Activated CD8-positive, alpha-beta T cell treated with anti-CD3 and anti-CD28 coated beads for 36 hours (primary cell): Measurements from ENCODE around the gene SLC19A1. TPM values are rescaled to one million over a fixed set of nuclear protein-coding genes. Genes with fewer than 3 reads are reported as not detected.

ENCODE experiments used
- ATAC-seq: fragments of 200-7000 bp; cut with Tn5 transposase; one replicate; pipeline ENCODE4 v1.10.0; 2021; ENCODE audit warnings: mild to moderate bottlenecking, moderate library complexity
- CTCF ChIA-PET: fragments of 350-600 bp; sonication (Branson Sonifier 250); formaldehyde crosslinking; loops from one replicate; lab custom pipeline; 2021; ENCODE audit warnings: antibody characterized with exemption; lab: Charles Lee
- POLR2A ChIA-PET: fragments of 350-600 bp; sonication (Branson Sonifier 250); formaldehyde crosslinking; loops from one replicate; lab custom pipeline; 2021; ENCODE audit warnings: antibody characterized with exemption; lab: Charles Lee
- DNase-seq: peaks from one replicate; pipeline ENCODE4 v3.0.0-alpha.2; 2020
- H3K27ac Mint-ChIP-seq: one replicate; pipeline ENCODE4 v1.8.0; 2021; ENCODE audit warnings: mild to moderate bottlenecking, mixed read lengths
- H3K27me3 Mint-ChIP-seq: one replicate; pipeline ENCODE4 v1.8.0; 2021; ENCODE audit warnings: mixed read lengths
- H3K36me3 Mint-ChIP-seq: one replicate; pipeline ENCODE4 v1.8.0; 2021; ENCODE audit warnings: low read depth, mixed read lengths
- H3K4me1 Mint-ChIP-seq: one replicate; pipeline ENCODE4 v1.8.0; 2021; ENCODE audit warnings: low read depth, mixed read lengths
- H3K4me3 Mint-ChIP-seq: one replicate; pipeline ENCODE4 v1.8.0; 2021; ENCODE audit warnings: mild to moderate bottlenecking, moderate library complexity, mixed read lengths
- H3K9me3 Mint-ChIP-seq: one replicate; pipeline ENCODE4 v1.8.0; 2021; ENCODE audit warnings: mixed read lengths
- CTCF ChIP-seq: fragments of 200-600 bp; IDR thresholded peaks from one replicate; pipeline ENCODE4 v1.8.0; 2022; ENCODE audit warnings: antibody characterized with exemption, mild to moderate bottlenecking
- intact Hi-C: fragments of 100-400 bp; cut with micrococcal nuclease; formaldehyde crosslinking; loops from one replicate; pipeline ENCODE4 v1.10.0; 2022
- total RNA-seq, 2 experiments: library from RNA; stranded (reverse); gene quantifications; one replicate each; pipeline ENCODE4 v1.2.3, GENCODE V29; 2021

The SLC19A1 gene
- total RNA-seq, 2 experiments from 2014 or later, result 40.1 to 46.1 TPM

- H3K4me3 Mint-ChIP-seq, result no peak overlapping the region
- no peaks in the 10 kb centered on the region for H3K27me3 Mint-ChIP-seq
- ATAC-seq (no peak), DNase-seq (no peak)
- H3K4me1 Mint-ChIP-seq, result peaks cover 4% of the 10 kb centered on the region
- intact Hi-C loops, result no loop called here
- H3K36me3 Mint-ChIP-seq, result no peaks in the 10 kb centered on the region
- POLR2A ChIA-PET, result interaction anchor here (1.5 kb wide), 1 partner anchor 32 kb away, joined by 3 read pairs; no protein-coding TSS in a partner anchor
- no peak overlapping the region for H3K27ac Mint-ChIP-seq
- no peaks in the 10 kb centered on the region for H3K9me3 Mint-ChIP-seq
- no peak for TF ChIP-seq CTCF
- CTCF ChIA-PET, result interaction anchor here (1.2 to 1.9 kb wide), 2 partner anchors 39 to 262 kb away, joined by 3 to 5 read pairs; no protein-coding TSS in a partner anchor
These were observed 15.9 kb upstream of the SLC19A1 start for GRCh38 chr21:45558044-45558721.

- H3K9me3 Mint-ChIP-seq, result no peaks in the 10 kb centered on the region
- H3K27ac Mint-ChIP-seq, result no peak overlapping the region
- H3K27me3 Mint-ChIP-seq, result no peaks in the 10 kb centered on the region
- intact Hi-C loops, result no loop called here
- DNase-seq (no peak), ATAC-seq (no peak)
- ChIA-PET CTCF (interaction anchor here (1.2 kb wide), 1 partner anchor 39 kb away, joined by 3 read pairs; no protein-coding TSS in a partner anchor), POLR2A (no interaction called here)
- H3K36me3 Mint-ChIP-seq, result no peaks in the 10 kb centered on the region
- no peak for TF ChIP-seq CTCF
- no peak overlapping the region for H3K4me3 Mint-ChIP-seq
- peaks cover 4% of the 10 kb centered on the region for H3K4me1 Mint-ChIP-seq
These were observed 15.4 kb upstream of the SLC19A1 start for GRCh38 chr21:45557616-45558043.

GRCh38 chr21:45556645-45557615 lies 14.7 kb upstream of the SLC19A1 start:
- Mint-ChIP-seq H3K4me1 (peaks cover 7% of the 10 kb centered on the region), H3K4me3 (no peak overlapping the region), H3K27me3 (no peaks in the 10 kb centered on the region), H3K36me3 (no peaks in the 10 kb centered on the region), H3K9me3 (no peaks in the 10 kb centered on the region), H3K27ac (no peak overlapping the region)
- DNase-seq (no peak), ATAC-seq (no peak)
- intact Hi-C loops, result no loop called here
- ChIA-PET POLR2A (interaction anchor here (0.8 to 1.6 kb wide), 2 partner anchors 36 to 261 kb away, joined by 3 to 6 read pairs; no protein-coding TSS in a partner anchor), CTCF (interaction anchor here (0.9 to 1.2 kb wide), 6 partner anchors 10 to 263 kb away, joined by 3 to 4 read pairs (median 3); no protein-coding TSS in a partner anchor)
- TF ChIP-seq CTCF, result no peak

- no peak overlapping the region for H3K4me3 Mint-ChIP-seq
These were observed 14.0 kb upstream of the SLC19A1 start for GRCh38 chr21:45556302-45556644.

More at GRCh38 chr21:45556302-45556644, 14.0 kb upstream of the SLC19A1 start:
- CTCF ChIA-PET, result interaction anchor here (0.9 to 1.1 kb wide), 5 partner anchors 11 to 263 kb away, joined by 3 to 4 read pairs (median 3); no protein-coding TSS in a partner anchor
- H3K27ac Mint-ChIP-seq, result no peak overlapping the region
- H3K9me3 Mint-ChIP-seq, result no peaks in the 10 kb centered on the region
- ATAC-seq (no peak), DNase-seq (no peak)
- H3K36me3 Mint-ChIP-seq, result no peaks in the 10 kb centered on the region
- POLR2A ChIA-PET, result interaction anchor here (0.6 to 1.6 kb wide), 3 partner anchors 9 to 261 kb away, joined by 3 to 6 read pairs (median 3); no protein-coding TSS in a partner anchor
- TF ChIP-seq CTCF, result no peak
- H3K27me3 Mint-ChIP-seq, result no peaks in the 10 kb centered on the region
- intact Hi-C loops, result no loop called here
- peaks cover 14% of the 10 kb centered on the region for H3K4me1 Mint-ChIP-seq
